CD14-positive monocyte (primary cell): Measurements from ENCODE around the gene KIF3A. TPM values are rescaled to one million over a fixed set of nuclear protein-coding genes. Genes with fewer than 3 reads are reported as not detected.

Experiments
- DNase-seq, 3 donors: peaks; one replicate each; pipeline ENCODE4 v3.0.0-alpha.2; 2011 to 2022
- H2AFZ ChIP-seq: 2 replicates; pipeline ENCODE4 v1.6.0; 2012; ENCODE audit warnings: mild to moderate bottlenecking, low read depth, low read length, inconsistent platforms; ENCODE audit not compliant: insufficient read depth, poor library complexity, severe bottlenecking
- H3K27ac ChIP-seq, 2 donors: 1 replicate in 1 of 2; 2 replicates in 1 of 2; pipeline ENCODE4 v1.5.1; 2012 to 2013; ENCODE audit warnings: low read length in 2 of 2, control low read depth in 1 of 2, inconsistent platforms in 1 of 2, low read depth in 1 of 2, mild to moderate bottlenecking in 1 of 2
- H3K27me3 ChIP-seq, 2 donors: one replicate each; pipeline versions ENCODE4 v1.6.0 to v1.6.1; 2011 to 2013; ENCODE audit warnings: low read length in 2 of 2; ENCODE audit not compliant: control insufficient read depth in 2 of 2, insufficient read depth in 2 of 2
- H3K36me3 ChIP-seq, 2 donors: replicated peaks in 1 of 2; 1 replicate in 1 of 2; 2 replicates in 1 of 2; pipeline versions ENCODE4 v1.5.1 to v1.6.1; 2012 to 2013; ENCODE audit warnings: low read length in 2 of 2, control low read depth in 1 of 2, inconsistent platforms in 1 of 2, mild to moderate bottlenecking in 1 of 2; ENCODE audit not compliant: insufficient read depth in 2 of 2, control insufficient read depth in 1 of 2
- H3K4me1 ChIP-seq, 2 donors: 1 replicate in 1 of 2; 2 replicates in 1 of 2; pipeline versions ENCODE4 v1.5.1 to v1.6.1; 2012 to 2013; ENCODE audit warnings: low read length in 2 of 2, control low read depth in 1 of 2, inconsistent platforms in 1 of 2, mild to moderate bottlenecking in 1 of 2, moderate library complexity in 1 of 2; ENCODE audit not compliant: insufficient read depth in 2 of 2, control insufficient read depth in 1 of 2
- H3K4me2 ChIP-seq: replicated peaks from 2 replicates; pipeline ENCODE3; 2012; ENCODE audit warnings: low read length, moderate library complexity, mild to moderate bottlenecking; ENCODE audit not compliant: poor library complexity, severe bottlenecking; ENCODE audit errors: extremely low read depth
- H3K4me3 ChIP-seq, 3 experiments: fragments of 200-600 bp in 1 of 3; sonication (generic) in 1 of 3; replicated peaks in 1 of 3; 1 replicate in 2 of 3; 2 replicates in 1 of 3; pipeline ENCODE4 v1.5.1; 2011 to 2013; ENCODE audit warnings: low read length in 3 of 3, mild to moderate bottlenecking in 3 of 3, control low read depth in 2 of 3, low read depth in 2 of 3, inconsistent platforms in 1 of 3, moderate library complexity in 1 of 3
- H3K79me2 ChIP-seq: 2 replicates; pipeline ENCODE4 v1.6.0; 2012; ENCODE audit warnings: mild to moderate bottlenecking, control low read depth, inconsistent platforms, low read length, moderate library complexity; ENCODE audit not compliant: insufficient read depth
- H3K9ac ChIP-seq: 2 replicates; pipeline ENCODE4 v1.6.0; 2017; ENCODE audit warnings: low read length, mild to moderate bottlenecking; ENCODE audit not compliant: insufficient read depth, poor library complexity, severe bottlenecking
- H3K9me3 ChIP-seq, 2 donors: replicated peaks in 1 of 2; 1 replicate in 1 of 2; 2 replicates in 1 of 2; pipeline versions ENCODE4 v1.5.1 to v1.6.1; 2012 to 2013; ENCODE audit warnings: low read length in 2 of 2, control low read depth in 1 of 2; ENCODE audit not compliant: control insufficient read depth in 1 of 2, insufficient read depth in 1 of 2
- H4K20me1 ChIP-seq: 2 replicates; pipeline ENCODE4 v1.6.0; 2012; ENCODE audit warnings: mild to moderate bottlenecking, low read length, control low read depth, moderate library complexity; ENCODE audit not compliant: insufficient read depth
- H3K27ac Mint-ChIP-seq, 7 donors: one replicate each; pipeline ENCODE4 v1.8.0; 2020; ENCODE audit warnings: mild to moderate bottlenecking in 7 of 7, mixed read lengths in 7 of 7, moderate library complexity in 6 of 7, inconsistent platforms in 2 of 7
- H3K27me3 Mint-ChIP-seq, 3 donors: one replicate each; pipeline ENCODE4 v1.8.0; 2021 to 2022; ENCODE audit warnings: low read depth in 3 of 3, mild to moderate bottlenecking in 3 of 3, mixed read lengths in 3 of 3, moderate library complexity in 3 of 3, inconsistent platforms in 1 of 3
- H3K36me3 Mint-ChIP-seq, 2 donors: one replicate each; pipeline ENCODE4 v1.8.0; 2020; ENCODE audit warnings: mixed read lengths in 2 of 2, inconsistent platforms in 1 of 2, mild to moderate bottlenecking in 1 of 2
- H3K4me1 Mint-ChIP-seq: one replicate; pipeline ENCODE4 v1.8.0; 2020; ENCODE audit warnings: mild to moderate bottlenecking, mixed read lengths
- H3K4me3 Mint-ChIP-seq, 2 donors: one replicate each; pipeline ENCODE4 v1.8.0; 2020; ENCODE audit warnings: mild to moderate bottlenecking in 2 of 2, mixed read lengths in 2 of 2, moderate library complexity in 1 of 2
- H3K9me3 Mint-ChIP-seq, 7 donors: one replicate each; pipeline ENCODE4 v1.8.0; 2020 to 2022; ENCODE audit warnings: mixed read lengths in 7 of 7, mild to moderate bottlenecking in 6 of 7, moderate library complexity in 6 of 7, inconsistent platforms in 2 of 7
- CTCF ChIP-seq: fragments of 200-600 bp; IDR thresholded peaks from one replicate; pipeline ENCODE4 v1.8.0; 2022; ENCODE audit warnings: antibody characterized with exemption, mild to moderate bottlenecking
- WGBS: methylation state at CpG from one replicate; pipeline ENCODE4 v1.1.5; 2013; ENCODE audit warnings: missing lambda C conversion rate; ENCODE audit not compliant: insufficient coverage; 5-methylcytosine and 5-hydroxymethylcytosine counted together
- intact Hi-C, 2 donors: fragments of 100-400 bp; cut with micrococcal nuclease; formaldehyde crosslinking; loops; one replicate each; pipeline versions ENCODE4 v1.15.0 to v1.15.1; 2023
- polyA plus RNA-seq, 3 donors: library from polyadenylated mRNA; depleted of rRNA in 1 of 3; unstranded in 2 of 3; stranded (reverse) in 1 of 3; fragments of 300-500 nt in 2 of 3; fragments of >200 nt in 1 of 3; fragmentation: Illumina TruSeq in 2 of 3; gene quantifications; 1 replicate in 2 of 3; 2 replicates in 1 of 3; pipeline ENCODE4 v1.2.3, GENCODE V29; 2012 to 2021

The KIF3A gene
- polyA plus RNA-seq, 3 donors: 0.68 to 1.3 (median 1.2) TPM

DNA sequence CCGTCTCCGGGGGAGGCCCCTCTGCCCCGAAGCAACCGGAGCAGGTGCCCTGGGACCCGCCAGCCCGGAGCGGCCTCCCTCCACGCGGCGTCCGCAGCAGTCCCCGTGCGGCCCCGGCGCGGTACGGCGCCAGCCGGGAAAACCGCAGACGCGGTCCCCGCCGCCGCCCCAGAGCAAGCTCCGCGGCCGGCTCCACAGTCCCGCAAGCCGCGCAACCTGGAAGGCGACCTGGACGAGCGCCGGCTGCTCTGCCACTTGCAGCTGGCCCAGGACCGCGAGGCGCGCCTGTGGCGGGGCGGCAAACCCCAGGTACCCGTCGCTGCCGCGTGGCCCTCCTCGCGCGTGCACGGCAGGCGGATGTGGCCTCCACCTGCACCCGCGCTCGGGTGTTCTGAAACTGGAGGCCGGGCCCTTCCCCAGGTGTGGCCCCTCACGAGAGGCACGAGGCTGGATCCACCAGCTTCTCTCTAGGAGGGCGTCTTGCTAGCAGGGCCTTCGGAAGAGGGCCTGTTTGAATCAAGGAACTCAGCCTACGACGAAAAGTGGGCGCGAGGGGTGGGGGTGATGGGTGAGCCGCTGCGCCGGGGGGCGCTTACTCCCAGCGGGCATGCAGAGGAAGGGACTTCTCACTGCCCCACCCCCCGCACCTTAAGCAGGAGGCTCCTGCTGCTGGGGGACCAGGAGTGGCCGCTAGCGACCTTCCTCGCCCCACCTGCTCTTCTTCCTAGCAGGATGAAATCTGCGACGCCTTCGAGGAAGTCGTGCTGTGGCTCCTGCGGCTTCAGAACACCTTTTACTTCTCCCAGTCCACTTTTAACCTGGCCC is 10.5 kb upstream of the KIF3A start:
- WGBS: 24% methylated on average over 57 of the region's 76 CpGs
- intact Hi-C loops: no loop called here
- H4K20me1 ChIP-seq: no peaks in the 10 kb centered on the region
- H2AFZ ChIP-seq: peak overlapping the region; percentile 71
- H3K4me3 ChIP-seq: peak overlapping the region in 1 of 3 experiments; percentile 57
- peaks cover 0 to 23% of the 10 kb centered on the region in 2 donors for H3K9me3 ChIP-seq
- peaks cover 5 to 12% of the 10 kb centered on the region in 2 donors for H3K4me1 ChIP-seq
- H3K4me2 ChIP-seq: peak overlapping the region; percentile 71
- H3K36me3 ChIP-seq: no peaks in the 10 kb centered on the region
- Mint-ChIP-seq H3K36me3 (no peaks in the 10 kb centered on the region), H3K27me3 (peaks cover 57 to 76% (median 57%) of the 10 kb centered on the region in 3 donors), H3K4me1 (peaks cover 2% of the 10 kb centered on the region), H3K9me3 (peaks cover 1 to 13% (median 4%) of the 10 kb centered on the region in 7 donors), H3K27ac (no peak overlapping the region), H3K4me3 (peak overlapping the region in 1 of 2 donors; percentile 73)
- H3K79me2 ChIP-seq: no peaks in the 10 kb centered on the region
- DNase-seq: no peak
- TF ChIP-seq CTCF: no peak
- H3K9ac ChIP-seq: no peak overlapping the region
- peaks cover 40 to 58% of the 10 kb centered on the region in 2 donors for H3K27me3 ChIP-seq
- no peak overlapping the region for H3K27ac ChIP-seq

DNA sequence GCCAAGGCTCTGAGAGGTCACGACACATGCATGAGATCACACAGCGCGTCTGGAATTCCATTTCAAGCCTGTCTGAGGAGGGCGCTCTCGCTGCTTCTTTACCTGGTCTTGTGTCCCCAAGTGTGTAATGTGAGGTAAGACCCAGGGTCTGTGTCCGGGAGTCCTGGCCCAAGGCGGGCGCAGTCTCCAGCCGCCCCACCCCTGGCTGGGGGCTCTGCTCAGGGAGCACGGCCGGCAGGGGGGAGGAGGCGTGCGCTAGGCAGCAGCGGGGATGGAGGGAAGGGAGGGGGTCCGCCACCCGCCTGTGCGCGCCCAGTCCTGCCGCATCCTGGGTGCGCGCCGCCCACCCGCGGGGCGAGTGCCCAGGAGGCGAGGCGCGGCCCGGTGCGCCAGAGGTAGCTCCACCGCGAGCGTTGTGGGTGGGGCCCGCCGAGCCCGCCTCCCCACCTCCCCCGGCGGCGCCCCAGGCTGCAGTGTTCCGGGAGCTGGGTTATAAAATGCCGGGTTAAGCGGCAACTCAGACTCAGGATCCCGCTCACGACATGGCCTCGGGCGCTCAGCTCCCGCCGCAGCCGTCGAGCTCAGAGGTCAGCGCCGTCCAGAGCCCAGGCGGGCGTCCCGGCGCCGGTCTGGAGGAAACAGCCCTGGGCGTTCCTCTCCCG is 9.7 kb upstream of the KIF3A start, which contains the start of gene CCNI2:
Gene CCNI2 (plus strand): TSS at position 473 of the 662 bp plus-strand sequence. CDS start 70 bp downstream, at position 543.
- H3K27me3 Mint-ChIP-seq: peaks cover 59 to 81% (median 62%) of the 10 kb centered on the region in 3 donors
- peak within 1 kb of the TSS in 1 of 7 donors; percentile 1 for H3K27ac Mint-ChIP-seq
- peaks cover 2% of the 10 kb centered on the region for H3K4me1 Mint-ChIP-seq
- peak within 1 kb of the TSS in 1 of 3 experiments; percentile 57 for H3K4me3 ChIP-seq
- H3K36me3 ChIP-seq: no peaks in the 10 kb centered on the region
- whole genome bisulfite sequencing: 2% methylated on average over 59 of the region's 59 CpGs
- no peak within 1 kb of the TSS for H3K9ac ChIP-seq
- intact Hi-C loops: no loop called here
- no peaks in the 10 kb centered on the region for H3K79me2 ChIP-seq
- no peak for DNase-seq
- peaks cover 5 to 27% of the 10 kb centered on the region in 2 donors for H3K9me3 ChIP-seq
- H3K27me3 ChIP-seq: peaks cover 40 to 64% of the 10 kb centered on the region in 2 donors
- no peaks in the 10 kb centered on the region for H4K20me1 ChIP-seq
- H3K4me1 ChIP-seq: peaks cover 5 to 12% of the 10 kb centered on the region in 2 donors
- peak within 1 kb of the TSS; percentile 71 for H3K4me2 ChIP-seq
- peak; percentile 7 for TF ChIP-seq CTCF
- H2AFZ ChIP-seq: peak within 1 kb of the TSS; percentile 71
- peak within 1 kb of the TSS; percentile 47 to 75 for H3K4me3 Mint-ChIP-seq
- H3K27ac ChIP-seq: no peak within 1 kb of the TSS
- H3K9me3 Mint-ChIP-seq: peaks cover 2 to 15% (median 8%) of the 10 kb centered on the region in 7 donors
- H3K36me3 Mint-ChIP-seq: no peaks in the 10 kb centered on the region
